Prostate gland (tissue), 2 donors: ENCODE data around the gene UVSSA. TPM values are rescaled to one million over a fixed set of nuclear protein-coding genes. Genes with fewer than 3 reads are reported as not detected.

Experiments used
- DNase-seq: peaks from one replicate; pipeline ENCODE4 v3.0.0-alpha.2; 2019; ENCODE audit warnings: low spot score
- H3K27ac ChIP-seq, 2 donors: fragments of 200-600 bp; sonication (generic); 2 replicates each; pipeline ENCODE4 v1.5.1; 2017 to 2019
- H3K27me3 ChIP-seq: fragments of 200-600 bp; sonication (generic); replicated peaks from 2 replicates; pipeline ENCODE4 v1.5.1; 2019; ENCODE audit not compliant: insufficient read depth
- H3K36me3 ChIP-seq, 2 donors: fragments of 200-600 bp; sonication (generic); 1 replicate in 1 of 2; 2 replicates in 1 of 2; pipeline versions ENCODE4 v1.5.1 to v1.8.1; 2017 to 2019
- H3K4me1 ChIP-seq: fragments of 200-600 bp; sonication (generic); replicated peaks from 2 replicates; pipeline ENCODE4 v1.5.1; 2019
- H3K4me3 ChIP-seq, 2 donors: fragments of 200-600 bp; sonication (generic); 2 replicates each; pipeline ENCODE4 v1.5.1; 2017 to 2019
- H3K9me3 ChIP-seq: fragments of 200-600 bp; sonication (generic); 2 replicates; pipeline ENCODE4 v1.5.1; 2017
- CTCF ChIP-seq, 4 experiments: fragments of 200-600 bp in 2 of 4; fragments of 450-650 bp in 2 of 4; sonication (generic) in 2 of 4; IDR thresholded peaks; 1 replicate in 3 of 4; 2 replicates in 1 of 4; pipeline ENCODE4 v1.5.1; 2016 to 2019; ENCODE audit warnings: antibody characterized with exemption in 4 of 4, mild to moderate bottlenecking in 2 of 4, moderate library complexity in 2 of 4
- POLR2A ChIP-seq: fragments of 450-650 bp; IDR thresholded peaks from one replicate; pipeline ENCODE4 v1.6.1; 2016; ENCODE audit warnings: antibody characterized with exemption, mild to moderate bottlenecking
- POLR2AphosphoS5 ChIP-seq: sonication (generic); formaldehyde crosslinking; IDR thresholded peaks from one replicate; pipeline ENCODE4 v1.6.1; 2017; ENCODE audit warnings: antibody characterized with exemption
- WGBS: methylation state at CpG from one replicate; pipeline ENCODE4 v1.1.5; 2018; 5-methylcytosine and 5-hydroxymethylcytosine counted together
- intact Hi-C: fragments of 100-400 bp; cut with DNase I; formaldehyde crosslinking; loops from one replicate; pipeline ENCODE4 v1.14.2; 2022
- total RNA-seq, 2 donors: library from RNA; depleted of rRNA; stranded (reverse); fragments of >200 nt; gene quantifications; one replicate each; pipeline ENCODE4 v1.1.0, GENCODE V29; 2016

UVSSA gene
- total RNA-seq, 2 donors from 2014 or later = 20.8 to 47.9 TPM

- Histone ChIP-seq H3K36me3 (peaks cover 0 to 6% of the 10 kb centered on the region in 2 donors), H3K4me3 (no peak overlapping the region), H3K27me3 (no peaks in the 10 kb centered on the region), H3K27ac (no peak overlapping the region), H3K4me1 (no peaks in the 10 kb centered on the region), H3K9me3 (no peaks in the 10 kb centered on the region)
- DNase-seq = no peak
- TF ChIP-seq CTCF (IDR thresholded peaks at IDR 0.05) (no peak), POLR2AphosphoS5 (no peak), POLR2A (no peak)
- intact Hi-C loops = no loop called here
- WGBS = 89% methylated on average over 23 of the region's 23 CpGs
These were observed 29.4 kb downstream of the UVSSA start for GRCh38 chr4:1376391-1376840.

GRCh38 chr4:1376841-1377605 lies 30.0 kb downstream of the UVSSA start:
- 91% methylated on average over 32 of the region's 32 CpGs for WGBS
- Histone ChIP-seq H3K27ac (no peak overlapping the region), H3K36me3 (peaks cover 0 to 6% of the 10 kb centered on the region in 2 donors), H3K9me3 (no peaks in the 10 kb centered on the region), H3K4me3 (no peak overlapping the region), H3K27me3 (no peaks in the 10 kb centered on the region), H3K4me1 (no peaks in the 10 kb centered on the region)
- no peak for DNase-seq
- TF ChIP-seq POLR2A (no peak), CTCF (IDR thresholded peaks at IDR 0.05) (no peak), POLR2AphosphoS5 (no peak)
- intact Hi-C loops = no loop called here

GRCh38 chr4:1377606-1378261 lies 30.7 kb downstream of the UVSSA start:
- intact Hi-C loops = no loop called here
- Histone ChIP-seq H3K9me3 (no peaks in the 10 kb centered on the region), H3K36me3 (peaks cover 0 to 6% of the 10 kb centered on the region in 2 donors), H3K27ac (no peak overlapping the region), H3K4me3 (no peak overlapping the region), H3K4me1 (no peaks in the 10 kb centered on the region), H3K27me3 (no peaks in the 10 kb centered on the region)
- DNase-seq = no peak
- TF ChIP-seq POLR2A (no peak), POLR2AphosphoS5 (no peak), CTCF (IDR thresholded peaks at IDR 0.05) (no peak)
- 90% methylated on average over 16 of the region's 19 CpGs for WGBS

- WGBS = 90% methylated on average over 27 of the region's 30 CpGs
- TF ChIP-seq POLR2A (no peak), CTCF (IDR thresholded peaks at IDR 0.05) (no peak), POLR2AphosphoS5 (no peak)
- intact Hi-C loops = no loop called here
- Histone ChIP-seq H3K36me3 (peaks cover 0 to 6% of the 10 kb centered on the region in 2 donors), H3K4me3 (no peak overlapping the region), H3K27ac (no peak overlapping the region), H3K4me1 (no peaks in the 10 kb centered on the region), H3K27me3 (no peaks in the 10 kb centered on the region), H3K9me3 (no peaks in the 10 kb centered on the region)
- no peak for DNase-seq
These were observed 31.7 kb downstream of the UVSSA start for GRCh38 chr4:1378559-1379231.
